Prostate gland (tissue), 2 donors: ENCODE measurements around the gene PDE4D. TPM values are rescaled to one million over a fixed set of nuclear protein-coding genes. Genes with fewer than 3 reads are reported as not detected.

Source experiments
- DNase-seq: peaks from one replicate; pipeline ENCODE4 v3.0.0-alpha.2; 2019; ENCODE audit warnings: low spot score
- H3K27ac ChIP-seq, 2 donors: fragments of 200-600 bp; sonication (generic); 2 replicates each; pipeline ENCODE4 v1.5.1; 2017 to 2019
- H3K27me3 ChIP-seq: fragments of 200-600 bp; sonication (generic); replicated peaks from 2 replicates; pipeline ENCODE4 v1.5.1; 2019; ENCODE audit not compliant: insufficient read depth
- H3K36me3 ChIP-seq, 2 donors: fragments of 200-600 bp; sonication (generic); 1 replicate in 1 of 2; 2 replicates in 1 of 2; pipeline versions ENCODE4 v1.5.1 to v1.8.1; 2017 to 2019
- H3K4me1 ChIP-seq: fragments of 200-600 bp; sonication (generic); replicated peaks from 2 replicates; pipeline ENCODE4 v1.5.1; 2019
- H3K4me3 ChIP-seq, 2 donors: fragments of 200-600 bp; sonication (generic); 2 replicates each; pipeline ENCODE4 v1.5.1; 2017 to 2019
- H3K9me3 ChIP-seq: fragments of 200-600 bp; sonication (generic); 2 replicates; pipeline ENCODE4 v1.5.1; 2017
- POLR2A ChIP-seq: fragments of 450-650 bp; IDR thresholded peaks from one replicate; pipeline ENCODE4 v1.6.1; 2016; ENCODE audit warnings: antibody characterized with exemption, mild to moderate bottlenecking
- POLR2AphosphoS5 ChIP-seq: sonication (generic); formaldehyde crosslinking; IDR thresholded peaks from one replicate; pipeline ENCODE4 v1.6.1; 2017; ENCODE audit warnings: antibody characterized with exemption
- WGBS: methylation state at CpG from one replicate; pipeline ENCODE4 v1.1.5; 2018; 5-methylcytosine and 5-hydroxymethylcytosine counted together
- intact Hi-C: fragments of 100-400 bp; cut with DNase I; formaldehyde crosslinking; loops from one replicate; pipeline ENCODE4 v1.14.2; 2022
- total RNA-seq, 2 donors: library from RNA; depleted of rRNA; stranded (reverse); fragments of >200 nt; gene quantifications; one replicate each; pipeline ENCODE4 v1.1.0, GENCODE V29; 2016
- TF ChIP-seq, protein P1 (sequence below), 4 experiments: fragments of 200-600 bp in 2 of 4; fragments of 450-650 bp in 2 of 4; sonication (generic) in 2 of 4; IDR thresholded peaks; 1 replicate in 3 of 4; 2 replicates in 1 of 4; pipeline ENCODE4 v1.5.1; 2016 to 2019; ENCODE audit warnings: antibody characterized with exemption in 4 of 4, mild to moderate bottlenecking in 2 of 4, moderate library complexity in 2 of 4

PDE4D gene
- total RNA-seq, 2 donors from 2014 or later, result 64.2 to 75.6 TPM

DNA sequence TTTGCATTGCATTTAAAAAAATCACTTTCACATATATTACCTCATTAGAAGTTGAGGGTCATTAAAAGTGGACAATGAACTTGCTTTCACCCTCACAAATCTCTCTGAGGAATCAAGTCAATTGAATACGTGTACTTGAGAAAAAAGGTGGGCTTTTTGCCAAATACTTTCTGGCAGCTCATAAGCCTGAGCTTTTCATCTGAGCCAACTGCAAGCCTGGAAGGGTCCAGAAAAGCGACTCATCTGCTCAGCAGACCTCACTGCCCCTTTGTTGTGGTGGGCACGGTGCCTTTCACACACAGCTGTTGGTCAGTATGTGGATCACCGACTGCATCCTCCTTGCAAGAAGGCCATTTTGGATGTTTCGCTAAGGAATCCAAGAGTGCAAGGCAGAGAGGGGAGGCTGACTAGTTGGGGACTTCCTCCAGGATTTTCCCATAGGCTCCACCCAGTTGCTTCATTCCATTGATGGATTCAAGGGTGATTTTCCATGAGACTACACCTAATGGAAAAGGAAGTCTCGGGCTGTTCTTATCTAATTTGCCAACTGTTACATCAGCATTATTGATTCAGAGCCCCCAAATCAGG, 564.7 kb downstream of the PDE4D start:
- Histone ChIP-seq H3K27me3 (no peaks in the 10 kb centered on the region), H3K27ac (no peak overlapping the region), H3K36me3 (no peaks in the 10 kb centered on the region), H3K4me1 (no peaks in the 10 kb centered on the region), H3K4me3 (no peak overlapping the region), H3K9me3 (no peaks in the 10 kb centered on the region)
- no peak for TF ChIP-seq POLR2AphosphoS5
- TF ChIP-seq, protein P1, sequence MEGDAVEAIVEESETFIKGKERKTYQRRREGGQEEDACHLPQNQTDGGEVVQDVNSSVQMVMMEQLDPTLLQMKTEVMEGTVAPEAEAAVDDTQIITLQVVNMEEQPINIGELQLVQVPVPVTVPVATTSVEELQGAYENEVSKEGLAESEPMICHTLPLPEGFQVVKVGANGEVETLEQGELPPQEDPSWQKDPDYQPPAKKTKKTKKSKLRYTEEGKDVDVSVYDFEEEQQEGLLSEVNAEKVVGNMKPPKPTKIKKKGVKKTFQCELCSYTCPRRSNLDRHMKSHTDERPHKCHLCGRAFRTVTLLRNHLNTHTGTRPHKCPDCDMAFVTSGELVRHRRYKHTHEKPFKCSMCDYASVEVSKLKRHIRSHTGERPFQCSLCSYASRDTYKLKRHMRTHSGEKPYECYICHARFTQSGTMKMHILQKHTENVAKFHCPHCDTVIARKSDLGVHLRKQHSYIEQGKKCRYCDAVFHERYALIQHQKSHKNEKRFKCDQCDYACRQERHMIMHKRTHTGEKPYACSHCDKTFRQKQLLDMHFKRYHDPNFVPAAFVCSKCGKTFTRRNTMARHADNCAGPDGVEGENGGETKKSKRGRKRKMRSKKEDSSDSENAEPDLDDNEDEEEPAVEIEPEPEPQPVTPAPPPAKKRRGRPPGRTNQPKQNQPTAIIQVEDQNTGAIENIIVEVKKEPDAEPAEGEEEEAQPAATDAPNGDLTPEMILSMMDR (IDR thresholded peaks at IDR 0.05), result no peak
- no peak for TF ChIP-seq POLR2A
- intact Hi-C loops, result no loop called here
- WGBS, result 36% methylated on average over 6 of the region's 6 CpGs
- no peak for DNase-seq

DNA sequence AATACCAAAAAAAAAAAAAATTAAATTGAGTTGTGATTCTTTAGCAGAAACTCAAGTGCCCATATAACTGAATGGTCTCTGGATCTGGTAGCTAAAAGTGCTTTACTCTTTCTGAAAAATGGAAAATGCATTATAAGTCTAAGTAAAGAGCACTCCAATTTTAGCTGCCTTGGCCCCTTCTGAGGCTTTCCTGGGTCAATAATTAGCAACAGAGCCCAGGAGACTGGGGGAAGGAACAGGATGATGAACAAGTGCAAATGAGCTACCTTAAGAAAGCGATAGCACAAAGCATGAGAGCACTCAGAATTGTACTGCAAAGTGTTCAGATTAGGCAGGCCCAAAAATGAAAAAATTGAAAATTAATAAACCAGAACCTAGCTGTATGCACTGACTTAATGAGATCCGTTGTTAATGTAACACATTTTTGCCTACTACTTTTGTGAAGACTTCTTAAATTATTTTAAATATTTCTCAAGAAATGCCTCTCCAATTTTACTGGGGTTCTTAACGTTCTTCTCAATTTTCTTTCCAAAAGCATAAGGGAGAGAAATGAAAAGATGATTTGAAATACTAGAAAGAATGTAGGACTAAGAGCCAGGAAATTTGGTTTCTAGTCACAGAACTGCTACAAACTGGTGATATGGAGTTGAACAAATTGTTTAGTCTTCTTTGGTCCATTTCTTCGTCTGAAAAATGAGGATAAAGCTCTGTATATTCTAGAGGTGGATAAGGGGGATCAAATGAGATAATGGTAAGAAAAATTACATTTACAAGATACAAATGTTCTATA, 566.1 kb downstream of the PDE4D start:
- DNase-seq, result no peak
- Histone ChIP-seq H3K9me3 (no peaks in the 10 kb centered on the region), H3K4me3 (no peak overlapping the region), H3K27me3 (no peaks in the 10 kb centered on the region), H3K27ac (no peak overlapping the region), H3K36me3 (no peaks in the 10 kb centered on the region), H3K4me1 (no peaks in the 10 kb centered on the region)
- intact Hi-C loops, result no loop called here
- TF ChIP-seq POLR2A (no peak), POLR2AphosphoS5 (no peak)
- TF ChIP-seq, protein P1 (IDR thresholded peaks at IDR 0.05), result no peak
- 67% methylated on average over 4 of the region's 4 CpGs for WGBS

DNA sequence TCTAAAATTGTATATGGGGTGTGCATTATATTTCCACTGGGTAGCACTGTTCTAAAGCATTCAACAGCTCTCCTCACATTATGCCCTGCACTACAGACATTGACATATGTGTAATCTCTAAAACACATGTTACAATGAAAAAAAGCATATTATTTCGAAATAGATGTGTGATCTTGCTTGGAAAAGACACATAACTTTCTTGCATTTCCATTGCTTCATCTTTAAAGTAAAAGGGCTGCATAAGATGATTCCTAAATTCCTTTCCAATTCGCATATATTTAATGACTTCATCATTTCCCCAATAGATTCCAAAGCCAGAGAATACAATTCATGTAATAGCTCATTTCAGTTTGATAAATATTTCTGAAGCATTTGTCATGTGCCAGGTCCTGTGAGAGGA, 566.9 kb downstream of the PDE4D start:
- H3K36me3 ChIP-seq, result no peaks in the 10 kb centered on the region
- no peaks in the 10 kb centered on the region for H3K27me3 ChIP-seq
- no peak overlapping the region for H3K27ac ChIP-seq
- H3K4me3 ChIP-seq, result no peak overlapping the region
- no peaks in the 10 kb centered on the region for H3K9me3 ChIP-seq
- intact Hi-C loops, result no loop called here
- H3K4me1 ChIP-seq, result no peaks in the 10 kb centered on the region
- WGBS, result 90% methylated on average over 2 of the region's 2 CpGs
- DNase-seq, result no peak
- TF ChIP-seq POLR2AphosphoS5 (no peak), POLR2A (no peak)
- TF ChIP-seq, protein P1 (IDR thresholded peaks at IDR 0.05), result no peak

DNA sequence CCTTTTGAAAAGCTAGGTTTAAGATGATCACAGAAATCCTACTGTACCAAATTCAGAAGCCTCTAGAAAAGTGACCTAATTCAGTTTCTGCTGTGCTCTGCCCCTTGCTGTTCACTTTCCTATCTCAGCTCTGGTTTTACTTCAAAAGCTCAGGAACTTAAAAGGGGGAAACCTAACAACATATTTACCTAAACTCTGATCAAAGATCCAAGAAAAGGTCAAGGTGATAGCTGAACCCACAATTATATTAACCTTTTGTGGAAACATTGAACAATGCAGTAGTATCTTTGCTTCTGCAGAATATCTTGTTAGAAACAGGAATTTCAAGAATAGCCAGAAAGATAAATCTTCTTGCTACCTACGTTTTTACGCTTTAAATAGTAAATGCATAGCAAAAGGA, 568.5 kb downstream of the PDE4D start:
- Histone ChIP-seq H3K9me3 (no peaks in the 10 kb centered on the region), H3K27ac (no peak overlapping the region), H3K36me3 (no peaks in the 10 kb centered on the region), H3K27me3 (no peaks in the 10 kb centered on the region), H3K4me3 (no peak overlapping the region), H3K4me1 (no peaks in the 10 kb centered on the region)
- TF ChIP-seq, protein P1 (IDR thresholded peaks at IDR 0.05), result no peak
- no peak for TF ChIP-seq POLR2A
- no peak for TF ChIP-seq POLR2AphosphoS5
- DNase-seq, result no peak
- intact Hi-C loops, result no loop called here
- 63% methylated on average over 2 of the region's 2 CpGs for WGBS

DNA sequence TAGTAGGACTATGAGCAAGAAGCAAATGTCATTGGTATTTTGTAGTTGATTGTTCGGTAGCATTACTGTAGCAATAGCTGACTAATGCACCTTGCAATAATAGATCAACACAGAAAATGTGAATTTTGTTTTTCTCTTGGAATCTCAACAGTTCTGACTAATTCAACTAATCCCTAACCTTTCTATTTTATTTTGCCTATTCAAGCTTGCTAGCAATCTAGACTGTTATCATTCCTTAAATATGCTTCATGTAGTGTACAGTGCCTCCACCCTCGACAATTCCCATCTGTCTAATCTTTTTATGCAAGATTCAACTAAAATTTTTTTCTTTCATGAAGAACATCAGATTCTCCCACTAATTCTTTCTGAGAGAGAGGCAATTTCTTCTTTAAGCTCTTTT, 570.6 kb downstream of the PDE4D start:
- WGBS, result 92% methylated on average over 2 of the region's 2 CpGs
- no peaks in the 10 kb centered on the region for H3K4me1 ChIP-seq
- TF ChIP-seq, protein P1 (IDR thresholded peaks at IDR 0.05), result no peak
- no peak for TF ChIP-seq POLR2A
- TF ChIP-seq POLR2AphosphoS5, result no peak
- H3K4me3 ChIP-seq, result no peak overlapping the region
- no peaks in the 10 kb centered on the region for H3K36me3 ChIP-seq
- intact Hi-C loops, result no loop called here
- DNase-seq, result no peak
- H3K27ac ChIP-seq, result no peak overlapping the region
- H3K9me3 ChIP-seq, result no peaks in the 10 kb centered on the region
- H3K27me3 ChIP-seq, result no peaks in the 10 kb centered on the region
